ENCODE data around the gene VAPB. TPM values are rescaled to one million over a fixed set of nuclear protein-coding genes. Genes with fewer than 3 reads are reported as not detected.

Gene VAPB, protein sequence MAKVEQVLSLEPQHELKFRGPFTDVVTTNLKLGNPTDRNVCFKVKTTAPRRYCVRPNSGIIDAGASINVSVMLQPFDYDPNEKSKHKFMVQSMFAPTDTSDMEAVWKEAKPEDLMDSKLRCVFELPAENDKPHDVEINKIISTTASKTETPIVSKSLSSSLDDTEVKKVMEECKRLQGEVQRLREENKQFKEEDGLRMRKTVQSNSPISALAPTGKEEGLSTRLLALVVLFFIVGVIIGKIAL
- 47.7 to 57.1 TPM (median 48.6 TPM) in 5 replicates for total RNA-seq (2022; extraction: Qiagen RNA extraction)

GRCh38 chr20:58388882-58389323 lies at the start of gene VAPB:
VAPB (plus strand) TSS chr20:58389229; CDS start chr20:58389460, 231 bp downstream.

Other genes starting within 250 kb of the VAPB start
- gene ANKRD60, start 160.6 kb upstream of the VAPB start, total RNA-seq (2022; extraction: Qiagen RNA extraction): not detected in 5 replicates
- gene RAB22A, start 79.5 kb upstream of the VAPB start, total RNA-seq (2022; extraction: Qiagen RNA extraction): 8.9 to 11.5 TPM (median 9.9 TPM) in 5 replicates
- gene APCDD1L, start 126.2 kb downstream of the VAPB start, total RNA-seq (2022; extraction: Qiagen RNA extraction): 0.03 to 0.20 TPM (median 0.06 TPM) in 5 replicates

Measured in A549 treated with AZD2906 at 1 μM for 4 hours (cell line).